Measurements from ENCODE around the gene C1QTNF1. TPM values are rescaled to one million over a fixed set of nuclear protein-coding genes. Genes with fewer than 3 reads are reported as not detected.
"Not testable (repeated sequence)": the region's sequence is repeated elsewhere in the genome, so short reads cannot be mapped to it uniquely, and the experiment has no call there.

The C1QTNF1 gene
- total RNA-seq, 5 donors from 2014 or later (not counting 1 experiment from before 2014, with no cell fraction given), result 0.10 to 0.57 (median 0.26) TPM; not detected in 1

DNA sequence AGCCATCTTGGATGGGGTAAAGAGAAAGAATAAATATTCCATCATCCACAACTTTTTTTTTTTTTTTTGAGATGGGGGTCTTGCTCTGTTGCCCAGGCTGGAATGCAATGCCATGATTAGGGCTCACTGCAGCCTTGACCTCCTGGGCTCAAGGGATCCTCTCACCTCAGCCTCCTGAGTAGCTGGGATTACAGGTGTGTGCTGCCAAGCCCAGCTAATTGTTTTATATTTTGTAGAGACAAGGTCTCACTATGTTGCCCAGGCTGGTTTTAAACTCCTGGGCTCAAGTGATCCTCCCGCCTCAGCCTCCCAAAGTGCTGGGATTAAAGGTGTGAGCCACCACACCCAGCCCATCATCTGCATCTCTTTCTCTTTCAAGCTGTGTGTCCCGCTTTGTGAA is 2.0 kb upstream of the C1QTNF1 start:
- Mint-ChIP-seq H3K27me3 (peaks cover 7 to 32% of the 10 kb centered on the region in 2 donors), H3K4me1 (peaks cover 6 to 13% (median 8%) of the 10 kb centered on the region in 3 donors)
- H3K27ac Mint-ChIP-seq; POLR2A ChIA-PET; DNase-seq; CTCF ChIA-PET; H3K4me3 ChIP-seq (ENCODE audit: control insufficient read depth in 1 of 2, extremely low read depth in 1 of 2, low read length in 1 of 2); H3K27ac ChIP-seq (ENCODE audit: low read length); ATAC-seq (replicated peaks in 1 of 4); H3K36me3 ChIP-seq (ENCODE audit: control insufficient read depth in 2 of 2, extremely low read depth in 1 of 2, insufficient read depth in 1 of 2, low read length in 1 of 2); H3K9me3 Mint-ChIP-seq; H3K4me3 Mint-ChIP-seq; H3K9me3 ChIP-seq; H3K36me3 Mint-ChIP-seq: not testable (repeated sequence)
- 95% methylated on average over 2 of the region's 2 CpGs for WGBS (ENCODE audit: insufficient coverage)
- H3K4me1 ChIP-seq (ENCODE audit: control insufficient read depth in 1 of 2, extremely low read depth in 1 of 2, insufficient read depth in 2 of 2, low read length in 2 of 2), result peaks cover 0 to 18% of the 10 kb centered on the region in 2 experiments
- H3K27me3 ChIP-seq (replicated peaks in 1 of 2; ENCODE audit: control insufficient read depth in 2 of 2, extremely low read depth in 1 of 2, insufficient read depth in 2 of 2, low read length in 1 of 2), result peaks cover 0 to 36% of the 10 kb centered on the region in 2 experiments

DNA sequence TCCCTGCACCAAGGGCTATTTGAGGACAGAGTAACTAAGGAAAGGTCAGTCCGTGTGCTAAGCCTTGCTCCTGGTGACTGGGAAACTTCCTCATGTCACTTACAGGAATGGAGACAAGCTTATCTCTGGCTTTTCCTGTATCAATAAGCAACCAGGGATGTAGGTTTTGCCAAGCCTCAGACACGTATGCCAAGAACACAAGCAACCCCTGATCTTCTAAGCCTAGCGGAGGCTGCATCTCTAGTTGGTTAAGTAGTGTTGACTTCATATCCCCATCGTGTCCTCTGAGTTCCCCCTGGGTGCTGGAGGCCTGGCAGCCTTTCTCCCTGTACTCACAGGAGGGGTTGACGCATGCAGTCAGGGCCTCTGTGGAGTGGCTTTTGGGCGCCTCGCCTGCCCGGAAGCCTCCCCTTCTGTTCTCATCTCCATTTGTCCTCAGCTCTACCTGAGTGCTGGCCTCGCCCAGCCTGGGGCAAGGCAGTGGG is 1.4 kb upstream of the C1QTNF1 start:
- WGBS (ENCODE audit: insufficient coverage), result 81% methylated on average over 6 of the region's 9 CpGs
- peaks cover 7 to 35% of the 10 kb centered on the region in 2 donors for H3K27me3 Mint-ChIP-seq
- peaks cover 0 to 18% of the 10 kb centered on the region in 2 experiments for H3K4me1 ChIP-seq (ENCODE audit: control insufficient read depth in 1 of 2, extremely low read depth in 1 of 2, insufficient read depth in 2 of 2, low read length in 2 of 2)

GRCh38 chr17:79023180-79023705 is 726 bp upstream of the C1QTNF1 start:
- Mint-ChIP-seq H3K36me3 (no peaks in the 10 kb centered on the region), H3K4me1 (peaks cover 6 to 13% (median 8%) of the 10 kb centered on the region in 3 donors), H3K4me3 (peak overlapping the region; percentile 59 to 85 (median 64)), H3K27ac (no peak overlapping the region), H3K27me3 (peaks cover 7 to 42% of the 10 kb centered on the region in 2 donors), H3K9me3 (no peaks in the 10 kb centered on the region)
- Histone ChIP-seq H3K9me3 (no peaks in the 10 kb centered on the region), H3K4me3 (ENCODE audit: control insufficient read depth in 1 of 2, extremely low read depth in 1 of 2, low read length in 1 of 2) (no peak overlapping the region), H3K27me3 (replicated peaks in 1 of 2; ENCODE audit: control insufficient read depth in 2 of 2, extremely low read depth in 1 of 2, insufficient read depth in 2 of 2, low read length in 1 of 2) (peaks cover 0 to 49% of the 10 kb centered on the region in 2 experiments), H3K4me1 (ENCODE audit: control insufficient read depth in 1 of 2, extremely low read depth in 1 of 2, insufficient read depth in 2 of 2, low read length in 2 of 2) (peaks cover 0 to 18% of the 10 kb centered on the region in 2 experiments), H3K27ac (ENCODE audit: low read length) (no peak overlapping the region), H3K36me3 (ENCODE audit: control insufficient read depth in 2 of 2, extremely low read depth in 1 of 2, insufficient read depth in 1 of 2, low read length in 1 of 2) (no peaks in the 10 kb centered on the region)
- ATAC-seq (replicated peaks in 1 of 4) (no peak), DNase-seq (no peak)
- POLR2A ChIA-PET, result no interaction called here
- CTCF ChIA-PET, result no interaction called here
- 90% methylated on average over 3 of the region's 12 CpGs for WGBS (ENCODE audit: insufficient coverage)

More for the DNA sequence above, 1.4 kb upstream of the C1QTNF1 start:
- no peak overlapping the region for H3K4me3 ChIP-seq (ENCODE audit: control insufficient read depth in 1 of 2, extremely low read depth in 1 of 2, low read length in 1 of 2)
- H3K27me3 ChIP-seq (replicated peaks in 1 of 2; ENCODE audit: control insufficient read depth in 2 of 2, extremely low read depth in 1 of 2, insufficient read depth in 2 of 2, low read length in 1 of 2), result peaks cover 0 to 42% of the 10 kb centered on the region in 2 experiments
- Mint-ChIP-seq H3K4me3 (peak overlapping the region in 1 of 3 donors; percentile 85), H3K36me3 (no peaks in the 10 kb centered on the region), H3K9me3 (no peaks in the 10 kb centered on the region), H3K4me1 (peaks cover 6 to 13% (median 8%) of the 10 kb centered on the region in 3 donors), H3K27ac (no peak overlapping the region)
- H3K27ac ChIP-seq (ENCODE audit: low read length), result no peak overlapping the region
- DNase-seq, result no peak
- ATAC-seq (replicated peaks in 1 of 4), result no peak
- H3K36me3 ChIP-seq (ENCODE audit: control insufficient read depth in 2 of 2, extremely low read depth in 1 of 2, insufficient read depth in 1 of 2, low read length in 1 of 2), result no peaks in the 10 kb centered on the region
- H3K9me3 ChIP-seq, result no peaks in the 10 kb centered on the region
- POLR2A ChIA-PET, result no interaction called here
- CTCF ChIA-PET, result no interaction called here

DNA sequence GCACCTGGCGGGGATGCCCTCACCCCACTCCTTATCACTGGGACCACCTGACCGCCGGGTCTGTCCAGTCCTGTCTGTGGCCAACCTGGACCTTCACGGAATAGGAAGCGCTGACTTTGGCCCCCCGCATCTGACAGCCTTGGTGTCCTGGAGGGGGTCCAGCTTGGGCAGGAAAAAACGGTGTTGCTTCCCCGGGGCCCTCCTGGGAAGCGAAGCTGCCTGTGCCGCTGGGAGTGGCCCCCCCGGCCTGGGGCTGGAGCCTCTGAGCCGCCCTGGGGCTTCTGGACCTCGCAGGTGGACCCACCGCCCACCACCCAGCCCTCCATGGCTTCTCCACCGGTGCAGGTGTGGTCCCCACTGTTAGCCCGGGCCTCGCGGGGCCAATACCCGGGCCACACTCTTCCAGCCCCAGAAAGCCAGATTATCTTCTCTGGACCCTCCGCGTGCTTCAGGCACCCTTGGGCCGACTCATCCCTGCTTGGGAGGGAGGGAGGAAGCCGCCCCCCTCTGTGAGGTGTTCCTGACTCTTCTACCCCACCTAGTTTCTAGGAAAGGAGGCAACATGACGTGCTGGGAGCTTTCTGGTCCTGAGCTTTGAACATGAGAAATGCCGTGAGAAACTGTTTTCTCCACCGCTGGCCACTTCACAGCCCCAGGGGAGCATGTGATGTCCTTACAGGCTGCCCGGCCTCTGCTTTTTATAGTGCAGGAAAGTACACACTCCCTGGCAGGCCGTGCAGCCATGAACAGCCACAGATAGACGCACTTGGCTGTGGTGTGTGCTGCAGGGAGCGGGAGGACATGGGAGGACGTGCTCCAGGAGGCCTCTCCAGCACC is 1.1 kb downstream of the C1QTNF1 start:
- ATAC-seq (replicated peaks in 1 of 4) (no peak), DNase-seq (no peak)
- H3K4me1 ChIP-seq (ENCODE audit: control insufficient read depth in 1 of 2, extremely low read depth in 1 of 2, insufficient read depth in 2 of 2, low read length in 2 of 2), result peaks cover 0 to 18% of the 10 kb centered on the region in 2 experiments
- 77% methylated on average over 19 of the region's 31 CpGs for WGBS (ENCODE audit: insufficient coverage)
- peaks cover 6 to 13% (median 8%) of the 10 kb centered on the region in 3 donors for H3K4me1 Mint-ChIP-seq
- H3K27me3 Mint-ChIP-seq, result peaks cover 7 to 53% of the 10 kb centered on the region in 2 donors
- H3K4me3 Mint-ChIP-seq, result peak overlapping the region; percentile 64 to 85 (median 66)
- H3K36me3 Mint-ChIP-seq, result no peaks in the 10 kb centered on the region
- H3K27ac Mint-ChIP-seq, result no peak overlapping the region
- no peaks in the 10 kb centered on the region for H3K9me3 ChIP-seq
- ChIA-PET CTCF (no interaction called here), POLR2A (no interaction called here)
- H3K36me3 ChIP-seq (ENCODE audit: control insufficient read depth in 2 of 2, extremely low read depth in 1 of 2, insufficient read depth in 1 of 2, low read length in 1 of 2), result no peaks in the 10 kb centered on the region
- no peaks in the 10 kb centered on the region for H3K9me3 Mint-ChIP-seq
- peaks cover 0 to 60% of the 10 kb centered on the region in 2 experiments for H3K27me3 ChIP-seq (replicated peaks in 1 of 2; ENCODE audit: control insufficient read depth in 2 of 2, extremely low read depth in 1 of 2, insufficient read depth in 2 of 2, low read length in 1 of 2)
- H3K4me3 ChIP-seq (ENCODE audit: control insufficient read depth in 1 of 2, extremely low read depth in 1 of 2, low read length in 1 of 2), result peak overlapping the region; percentile 19 to 71
- H3K27ac ChIP-seq (ENCODE audit: low read length), result no peak overlapping the region

DNA sequence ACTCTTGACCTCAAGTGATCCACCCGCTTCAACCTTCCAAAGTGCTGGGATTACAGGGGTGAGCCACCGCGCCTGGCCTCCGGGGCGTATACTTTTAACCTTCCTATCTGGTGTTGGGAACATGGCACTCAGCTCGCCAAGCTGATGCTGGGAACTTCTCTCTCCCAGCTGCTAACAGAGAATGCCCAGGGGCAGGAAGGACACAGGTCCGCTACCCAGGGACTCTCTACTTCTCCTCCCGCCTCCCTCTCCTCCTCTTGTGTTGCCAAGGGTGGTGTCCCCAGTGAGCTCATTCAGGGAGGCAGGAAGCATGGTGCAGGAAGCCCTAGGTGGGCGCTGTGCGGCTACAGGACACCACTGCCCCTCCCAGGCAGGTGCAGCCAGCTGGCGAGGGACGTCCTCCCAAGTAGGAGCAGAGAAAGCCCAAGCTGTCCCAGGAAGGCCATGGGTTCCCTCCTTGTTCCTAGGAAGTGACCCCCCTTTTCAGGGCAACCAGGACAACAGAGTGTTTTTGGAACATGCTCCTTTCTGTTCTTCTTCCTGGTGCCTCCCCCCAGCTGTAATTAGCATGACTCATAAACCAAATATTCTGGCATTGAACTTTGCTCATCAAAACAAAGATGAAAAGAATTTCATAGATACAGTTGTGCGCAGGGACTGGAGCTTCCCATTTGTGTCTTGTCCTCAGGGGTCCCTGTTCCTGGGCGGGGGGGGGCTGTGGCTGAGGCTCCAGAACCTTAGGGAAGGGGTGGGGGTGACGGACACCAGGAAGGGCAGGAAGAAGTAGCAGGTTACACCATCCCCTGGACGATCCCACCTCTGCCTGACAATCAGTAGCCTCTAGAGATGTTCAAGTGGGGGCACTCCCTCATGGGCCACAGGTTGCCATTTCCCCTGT is 2.7 kb downstream of the C1QTNF1 start:
- DNase-seq, result no peak
- H3K9me3 ChIP-seq, result no peaks in the 10 kb centered on the region
- no peak overlapping the region for H3K4me3 ChIP-seq (ENCODE audit: control insufficient read depth in 1 of 2, extremely low read depth in 1 of 2, low read length in 1 of 2)
- no peaks in the 10 kb centered on the region for H3K36me3 Mint-ChIP-seq
- peaks cover 6 to 13% (median 8%) of the 10 kb centered on the region in 3 donors for H3K4me1 Mint-ChIP-seq
- no peak overlapping the region for H3K4me3 Mint-ChIP-seq
- no peak for ATAC-seq (replicated peaks in 1 of 4)
- WGBS (ENCODE audit: insufficient coverage), result 74% methylated on average over 13 of the region's 16 CpGs
- ChIA-PET POLR2A (no interaction called here), CTCF (no interaction called here)
- H3K27ac Mint-ChIP-seq, result no peak overlapping the region
- peaks cover 0 to 18% of the 10 kb centered on the region in 2 experiments for H3K4me1 ChIP-seq (ENCODE audit: control insufficient read depth in 1 of 2, extremely low read depth in 1 of 2, insufficient read depth in 2 of 2, low read length in 2 of 2)
- H3K27ac ChIP-seq (ENCODE audit: low read length), result no peak overlapping the region
- H3K27me3 ChIP-seq (replicated peaks in 1 of 2; ENCODE audit: control insufficient read depth in 2 of 2, extremely low read depth in 1 of 2, insufficient read depth in 2 of 2, low read length in 1 of 2), result peaks cover 0 to 67% of the 10 kb centered on the region in 2 experiments
- H3K36me3 ChIP-seq (ENCODE audit: control insufficient read depth in 2 of 2, extremely low read depth in 1 of 2, insufficient read depth in 1 of 2, low read length in 1 of 2), result no peaks in the 10 kb centered on the region
- peaks cover 14 to 60% of the 10 kb centered on the region in 2 donors for H3K27me3 Mint-ChIP-seq
- H3K9me3 Mint-ChIP-seq, result no peaks in the 10 kb centered on the region

Measured in T-cell (primary cell).